IgD-negative memory B cell (primary cell): ENCODE data around the gene SLC43A1. TPM values are rescaled to one million over a fixed set of nuclear protein-coding genes. Genes with fewer than 3 reads are reported as not detected.

Experiments
- H3K27ac Mint-ChIP-seq, 3 donors: one replicate each; pipeline ENCODE4 v1.8.0; 2020 to 2022; ENCODE audit warnings: mild to moderate bottlenecking in 3 of 3, mixed read lengths in 3 of 3, moderate library complexity in 1 of 3
- H3K27me3 Mint-ChIP-seq: one replicate; pipeline ENCODE4 v1.8.0; 2021; ENCODE audit warnings: mixed read lengths
- H3K36me3 Mint-ChIP-seq: one replicate; pipeline ENCODE4 v1.8.0; 2020; ENCODE audit warnings: mild to moderate bottlenecking, mixed read lengths
- H3K4me1 Mint-ChIP-seq, 3 donors: one replicate each; pipeline ENCODE4 v1.8.0; 2020 to 2022; ENCODE audit warnings: mixed read lengths in 3 of 3, mild to moderate bottlenecking in 1 of 3
- H3K4me3 Mint-ChIP-seq, 4 donors: one replicate each; pipeline ENCODE4 v1.8.0; 2020 to 2022; ENCODE audit warnings: mild to moderate bottlenecking in 4 of 4, mixed read lengths in 4 of 4, moderate library complexity in 3 of 4
- H3K9me3 Mint-ChIP-seq, 3 donors: one replicate each; pipeline ENCODE4 v1.8.0; 2020 to 2021; ENCODE audit warnings: mixed read lengths in 3 of 3, mild to moderate bottlenecking in 1 of 3
- polyA plus RNA-seq: library from polyadenylated mRNA; unstranded; fragments of 300-500 nt; fragmentation: Illumina TruSeq; gene quantifications from one replicate; pipeline ENCODE4 v1.2.3, GENCODE V29; 2021

SLC43A1 gene
- polyA plus RNA-seq, 1 donor from 2014 or later = 7.2 TPM

- peaks cover 14% of the 10 kb centered on the region for H3K27me3 Mint-ChIP-seq
- peaks cover 5 to 21% (median 9%) of the 10 kb centered on the region in 3 donors for H3K4me1 Mint-ChIP-seq
- H3K27ac Mint-ChIP-seq = peak overlapping the region in 1 of 3 donors; percentile 68
- no peaks in the 10 kb centered on the region for H3K9me3 Mint-ChIP-seq
- peak overlapping the region in 2 of 4 donors; percentile 65 to 78 for H3K4me3 Mint-ChIP-seq
- H3K36me3 Mint-ChIP-seq = no peaks in the 10 kb centered on the region
Observed at GRCh38 chr11:57473285-57473841, 42.1 kb downstream of the SLC43A1 start.

- H3K9me3 Mint-ChIP-seq = no peaks in the 10 kb centered on the region
- peaks cover 5 to 18% (median 5%) of the 10 kb centered on the region in 3 donors for H3K4me1 Mint-ChIP-seq
- H3K4me3 Mint-ChIP-seq = no peak overlapping the region
- H3K27me3 Mint-ChIP-seq = peaks cover 11% of the 10 kb centered on the region
- H3K27ac Mint-ChIP-seq = peak overlapping the region in 1 of 3 donors; percentile 12
- no peaks in the 10 kb centered on the region for H3K36me3 Mint-ChIP-seq
Observed at GRCh38 chr11:57471496-57471895, 44.0 kb downstream of the SLC43A1 start.

- Mint-ChIP-seq H3K36me3 (no peaks in the 10 kb centered on the region), H3K27me3 (peaks cover 5% of the 10 kb centered on the region), H3K4me1 (peaks cover 0 to 6% (median 0%) of the 10 kb centered on the region in 3 donors), H3K27ac (no peak overlapping the region), H3K4me3 (no peak overlapping the region), H3K9me3 (no peaks in the 10 kb centered on the region)
Observed at GRCh38 chr11:57469268-57469667, 46.2 kb downstream of the SLC43A1 start.

- peaks cover 2% of the 10 kb centered on the region for H3K27me3 Mint-ChIP-seq
- H3K36me3 Mint-ChIP-seq = no peaks in the 10 kb centered on the region
- H3K4me1 Mint-ChIP-seq = peaks cover 0 to 1% (median 0%) of the 10 kb centered on the region in 3 donors
- no peaks in the 10 kb centered on the region for H3K9me3 Mint-ChIP-seq
- no peak overlapping the region for H3K4me3 Mint-ChIP-seq
- H3K27ac Mint-ChIP-seq = no peak overlapping the region
Observed at GRCh38 chr11:57468276-57468675, 47.2 kb downstream of the SLC43A1 start.

GRCh38 chr11:57467508-57468157, 47.9 kb downstream of the SLC43A1 start:
- Mint-ChIP-seq H3K4me3 (no peak overlapping the region), H3K27ac (no peak overlapping the region)

GRCh38 chr11:57466680-57467079, 48.8 kb downstream of the SLC43A1 start:
- Mint-ChIP-seq H3K27ac (no peak overlapping the region), H3K36me3 (no peaks in the 10 kb centered on the region), H3K27me3 (peaks cover 2% of the 10 kb centered on the region), H3K4me3 (no peak overlapping the region), H3K9me3 (no peaks in the 10 kb centered on the region), H3K4me1 (no peaks in the 10 kb centered on the region)

More at GRCh38 chr11:57467508-57468157, 47.9 kb downstream of the SLC43A1 start:
- peaks cover 2% of the 10 kb centered on the region for H3K27me3 Mint-ChIP-seq
- H3K4me1 Mint-ChIP-seq = no peaks in the 10 kb centered on the region
- no peaks in the 10 kb centered on the region for H3K9me3 Mint-ChIP-seq
- no peaks in the 10 kb centered on the region for H3K36me3 Mint-ChIP-seq

GRCh38 chr11:57464539-57465181, 50.8 kb downstream of the SLC43A1 start:
- H3K4me1 Mint-ChIP-seq = peaks cover 2 to 4% (median 4%) of the 10 kb centered on the region in 3 donors
- no peaks in the 10 kb centered on the region for H3K9me3 Mint-ChIP-seq
- no peak overlapping the region for H3K4me3 Mint-ChIP-seq
- peaks cover 6% of the 10 kb centered on the region for H3K27me3 Mint-ChIP-seq
- no peaks in the 10 kb centered on the region for H3K36me3 Mint-ChIP-seq
- peak overlapping the region in 1 of 3 donors; percentile 62 for H3K27ac Mint-ChIP-seq

GRCh38 chr11:57463671-57464538, 51.6 kb downstream of the SLC43A1 start:
- peaks cover 12% of the 10 kb centered on the region for H3K27me3 Mint-ChIP-seq
- H3K4me3 Mint-ChIP-seq = no peak overlapping the region
- peaks cover 8% of the 10 kb centered on the region in 3 donors for H3K4me1 Mint-ChIP-seq
- no peak overlapping the region for H3K27ac Mint-ChIP-seq
- no peaks in the 10 kb centered on the region for H3K36me3 Mint-ChIP-seq
- no peaks in the 10 kb centered on the region for H3K9me3 Mint-ChIP-seq

- no peaks in the 10 kb centered on the region for H3K9me3 Mint-ChIP-seq
- H3K27me3 Mint-ChIP-seq = peaks cover 17% of the 10 kb centered on the region
- H3K4me1 Mint-ChIP-seq = peaks cover 11 to 12% (median 11%) of the 10 kb centered on the region in 3 donors
- no peaks in the 10 kb centered on the region for H3K36me3 Mint-ChIP-seq
- peak overlapping the region in 2 of 4 donors; percentile 0 to 39 for H3K4me3 Mint-ChIP-seq
- H3K27ac Mint-ChIP-seq = no peak overlapping the region
Observed at GRCh38 chr11:57462597-57462996, 52.9 kb downstream of the SLC43A1 start.

- H3K27me3 Mint-ChIP-seq = peaks cover 21% of the 10 kb centered on the region
- peaks cover 14 to 16% (median 16%) of the 10 kb centered on the region in 3 donors for H3K4me1 Mint-ChIP-seq
- no peaks in the 10 kb centered on the region for H3K9me3 Mint-ChIP-seq
- no peaks in the 10 kb centered on the region for H3K36me3 Mint-ChIP-seq
- H3K4me3 Mint-ChIP-seq = peak overlapping the region in 3 of 4 donors; percentile 39 to 79 (median 66)
- H3K27ac Mint-ChIP-seq = peak overlapping the region in 1 of 3 donors; percentile 69
Observed at GRCh38 chr11:57461841-57462489, 53.5 kb downstream of the SLC43A1 start.

- Mint-ChIP-seq H3K27me3 (peaks cover 24% of the 10 kb centered on the region), H3K4me3 (peak overlapping the region; percentile 30 to 79 (median 52)), H3K4me1 (peaks cover 14 to 16% (median 16%) of the 10 kb centered on the region in 3 donors), H3K9me3 (no peaks in the 10 kb centered on the region), H3K36me3 (no peaks in the 10 kb centered on the region), H3K27ac (peak overlapping the region in 1 of 3 donors; percentile 69)
Observed at GRCh38 chr11:57460758-57461749, 54.4 kb downstream of the SLC43A1 start.

- peaks cover 14 to 16% (median 16%) of the 10 kb centered on the region in 3 donors for H3K4me1 Mint-ChIP-seq
- H3K4me3 Mint-ChIP-seq = peak within 1 kb of the TSS; percentile 73 to 89 (median 83)
- no peaks in the 10 kb centered on the region for H3K36me3 Mint-ChIP-seq
- H3K27ac Mint-ChIP-seq = peak within 1 kb of the TSS in 1 of 3 donors; percentile 69
- peaks cover 24% of the 10 kb centered on the region for H3K27me3 Mint-ChIP-seq
- no peaks in the 10 kb centered on the region for H3K9me3 Mint-ChIP-seq
Observed at GRCh38 chr11:57460022-57460757, 55.3 kb downstream of the SLC43A1 start, which contains the start of gene RTN4RL2. Gene RTN4RL2, plus strand, starts transcription at chr11:57460528. Its CDS starts 338 bp downstream, at chr11:57460866.
